ENCODE measurements around the gene RNASE1.
A peak's percentile ranks its signal among the peaks of the same experiment; 100 is the strongest.

The RNASE1 gene

GRCh38 chr14:20794644-20795369 lies 7.8 kb downstream of the RNASE1 start:
- TF ChIP-seq CTCF (IDR thresholded peaks at IDR 0.05; ENCODE audit: low read depth, low read length) (no peak), EZH2phosphoT487 (IDR thresholded peaks at IDR 0.05; ENCODE audit: low read depth) (no peak)
- H3K27me3 ChIP-seq (ENCODE audit: low read depth, low read length): no peaks in the 10 kb centered on the region
- no peak overlapping the region for H3K27ac ChIP-seq (ENCODE audit: low read length)

GRCh38 chr14:20792556-20792955 lies 10.1 kb downstream of the RNASE1 start:
- no peak overlapping the region for H3K9ac ChIP-seq (ENCODE audit: low read length)
- H3K27me3 ChIP-seq (ENCODE audit: low read depth, low read length): no peaks in the 10 kb centered on the region

More at GRCh38 chr14:20794644-20795369, 7.8 kb downstream of the RNASE1 start:
- Histone ChIP-seq H3K4me1 (ENCODE audit: low read length) (peaks cover 29% of the 10 kb centered on the region), H3K4me3 (ENCODE audit: low read length) (no peak overlapping the region), H4K20me1 (ENCODE audit: insufficient read depth, low read length) (no peaks in the 10 kb centered on the region), H3K79me2 (ENCODE audit: low read length) (no peaks in the 10 kb centered on the region), H3K4me2 (ENCODE audit: low read length) (no peak overlapping the region), H2AFZ (ENCODE audit: low read depth, low read length) (no peak overlapping the region), H3K36me3 (replicated peaks; ENCODE audit: low read depth, low read length) (no peaks in the 10 kb centered on the region), H3K9ac (ENCODE audit: low read length) (no peak overlapping the region), H3K9me3 (ENCODE audit: insufficient read depth, low read length) (no peaks in the 10 kb centered on the region)

GRCh38 chr14:20791597-20791996 lies 11.0 kb downstream of the RNASE1 start:
- H3K27ac ChIP-seq (ENCODE audit: low read length): no peak overlapping the region
- no peaks in the 10 kb centered on the region for H3K36me3 ChIP-seq (replicated peaks; ENCODE audit: low read depth, low read length)
- no peaks in the 10 kb centered on the region for H3K79me2 ChIP-seq (ENCODE audit: low read length)
- H3K4me3 ChIP-seq (ENCODE audit: low read length): no peak overlapping the region
- H3K4me2 ChIP-seq (ENCODE audit: low read length): 0 out of 2 replicates have a peak overlapping the region, but pooled peaks have one; percentile 3
- TF ChIP-seq EZH2phosphoT487 (IDR thresholded peaks at IDR 0.05; ENCODE audit: low read depth) (no peak), CTCF (IDR thresholded peaks at IDR 0.05; ENCODE audit: low read depth, low read length) (no peak)
- H3K4me1 ChIP-seq (ENCODE audit: low read length): peaks cover 11% of the 10 kb centered on the region
- no peak overlapping the region for H2AFZ ChIP-seq (ENCODE audit: low read depth, low read length)
- no peaks in the 10 kb centered on the region for H4K20me1 ChIP-seq (ENCODE audit: insufficient read depth, low read length)
- H3K27me3 ChIP-seq (ENCODE audit: low read depth, low read length): no peaks in the 10 kb centered on the region
- H3K9me3 ChIP-seq (ENCODE audit: insufficient read depth, low read length): no peaks in the 10 kb centered on the region
- H3K9ac ChIP-seq (ENCODE audit: low read length): no peak overlapping the region

More at GRCh38 chr14:20792556-20792955, 10.1 kb downstream of the RNASE1 start:
- no peak overlapping the region for H3K27ac ChIP-seq (ENCODE audit: low read length)
- no peaks in the 10 kb centered on the region for H3K79me2 ChIP-seq (ENCODE audit: low read length)
- H2AFZ ChIP-seq (ENCODE audit: low read depth, low read length): no peak overlapping the region
- no peaks in the 10 kb centered on the region for H4K20me1 ChIP-seq (ENCODE audit: insufficient read depth, low read length)
- H3K4me2 ChIP-seq (ENCODE audit: low read length): no peak overlapping the region
- H3K4me3 ChIP-seq (ENCODE audit: low read length): no peak overlapping the region
- peaks cover 7% of the 10 kb centered on the region; the same call in 1 of the 2 replicates for H3K4me1 ChIP-seq (ENCODE audit: low read length)
- no peaks in the 10 kb centered on the region for H3K36me3 ChIP-seq (replicated peaks; ENCODE audit: low read depth, low read length)
- TF ChIP-seq EZH2phosphoT487 (IDR thresholded peaks at IDR 0.05; ENCODE audit: low read depth) (no peak), CTCF (IDR thresholded peaks at IDR 0.05; ENCODE audit: low read depth, low read length) (no peak)
- H3K9me3 ChIP-seq (ENCODE audit: insufficient read depth, low read length): no peaks in the 10 kb centered on the region

GRCh38 chr14:20791187-20791586 lies 11.5 kb downstream of the RNASE1 start:
- no peak overlapping the region for H2AFZ ChIP-seq (ENCODE audit: low read depth, low read length)
- no peak overlapping the region for H3K4me3 ChIP-seq (ENCODE audit: low read length)
- no peaks in the 10 kb centered on the region for H3K79me2 ChIP-seq (ENCODE audit: low read length)
- no peaks in the 10 kb centered on the region for H3K9me3 ChIP-seq (ENCODE audit: insufficient read depth, low read length)
- TF ChIP-seq CTCF (IDR thresholded peaks at IDR 0.05; ENCODE audit: low read depth, low read length) (no peak), EZH2phosphoT487 (IDR thresholded peaks at IDR 0.05; ENCODE audit: low read depth) (no peak)
- no peak overlapping the region for H3K9ac ChIP-seq (ENCODE audit: low read length)
- H3K36me3 ChIP-seq (replicated peaks; ENCODE audit: low read depth, low read length): no peaks in the 10 kb centered on the region
- no peak overlapping the region for H3K27ac ChIP-seq (ENCODE audit: low read length)
- 0 out of 2 replicates have a peak overlapping the region, but pooled peaks have one; percentile 3 for H3K4me2 ChIP-seq (ENCODE audit: low read length)
- H3K27me3 ChIP-seq (ENCODE audit: low read depth, low read length): no peaks in the 10 kb centered on the region
- H3K4me1 ChIP-seq (ENCODE audit: low read length): peaks cover 13% of the 10 kb centered on the region
- no peaks in the 10 kb centered on the region for H4K20me1 ChIP-seq (ENCODE audit: insufficient read depth, low read length)

Measured in OCI-LY3 (cell line).